GM19463 (cell line): ENCODE measurements around the gene NSF.
"Not testable (repeated sequence)": the region's sequence is repeated elsewhere in the genome, so short reads cannot be mapped to it uniquely, and the experiment has no call there.

Experiments
- ATAC-seq: cut with Tn5 transposase; IDR thresholded peaks from one replicate; pipeline ENCODE4 v1.9.1; 2021; ENCODE audit warnings: mild to moderate bottlenecking, moderate library complexity; ENCODE audit not compliant: unreplicated experiment

The NSF gene

DNA sequence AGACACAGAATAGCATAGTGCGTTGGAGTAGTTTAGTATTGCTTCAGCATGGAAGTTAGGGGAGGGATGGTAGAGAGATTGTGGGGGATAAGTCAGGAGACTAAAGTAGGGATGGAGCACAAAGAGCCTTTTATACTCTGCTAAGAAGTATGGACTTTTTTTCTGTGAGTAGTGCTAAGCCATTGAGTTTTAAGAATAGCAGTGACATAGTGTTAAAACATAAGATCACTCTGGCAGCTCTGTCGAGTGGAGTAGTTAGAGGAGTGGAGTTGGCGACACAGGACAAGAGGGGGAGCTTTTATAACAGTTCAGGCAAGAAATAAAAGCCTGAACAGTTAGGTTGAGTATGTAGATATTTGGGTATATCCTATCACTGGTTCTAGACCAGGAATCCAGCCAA is 106.1 kb downstream of the NSF start:
- ATAC-seq = not testable (repeated sequence)

DNA sequence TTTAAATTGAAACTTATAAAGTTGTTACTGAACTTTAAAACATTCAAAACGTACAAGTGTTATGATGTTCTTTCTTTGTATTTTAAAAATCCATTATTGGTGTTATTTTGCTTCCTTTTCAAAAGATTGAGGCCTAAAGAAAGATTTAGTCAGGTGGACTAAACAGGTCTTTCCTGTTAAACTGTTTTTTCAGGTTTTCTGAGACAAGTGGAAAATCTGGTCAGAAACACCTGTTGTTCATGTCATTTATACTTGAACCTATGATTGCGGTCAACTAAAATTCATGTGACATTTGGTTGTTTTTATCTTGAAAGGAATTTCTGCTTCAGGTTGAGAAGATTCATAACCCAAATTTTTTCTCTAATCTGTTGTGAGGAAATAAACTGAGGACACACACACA is 108.5 kb downstream of the NSF start:
- not testable (repeated sequence) for ATAC-seq

DNA sequence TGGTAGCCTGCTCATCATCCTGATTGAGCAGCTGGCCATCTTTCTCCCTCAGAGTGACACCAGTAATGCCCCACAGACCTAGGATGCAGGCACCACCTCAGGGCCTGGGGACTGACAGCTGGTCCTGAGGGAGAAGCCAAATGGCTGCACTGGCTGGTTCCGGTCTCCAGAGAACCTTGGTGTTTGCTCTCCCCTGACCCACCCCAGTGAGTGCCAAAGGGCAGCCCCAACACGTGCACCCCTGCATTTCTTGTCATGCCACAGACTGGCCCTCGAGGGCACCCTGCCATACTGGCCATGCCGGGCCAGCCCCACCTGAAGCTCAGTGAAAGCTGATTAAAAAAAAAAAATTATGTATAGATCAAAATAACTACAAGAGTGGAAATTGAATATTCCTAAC is 127.5 kb downstream of the NSF start:
- ATAC-seq = no peak

DNA sequence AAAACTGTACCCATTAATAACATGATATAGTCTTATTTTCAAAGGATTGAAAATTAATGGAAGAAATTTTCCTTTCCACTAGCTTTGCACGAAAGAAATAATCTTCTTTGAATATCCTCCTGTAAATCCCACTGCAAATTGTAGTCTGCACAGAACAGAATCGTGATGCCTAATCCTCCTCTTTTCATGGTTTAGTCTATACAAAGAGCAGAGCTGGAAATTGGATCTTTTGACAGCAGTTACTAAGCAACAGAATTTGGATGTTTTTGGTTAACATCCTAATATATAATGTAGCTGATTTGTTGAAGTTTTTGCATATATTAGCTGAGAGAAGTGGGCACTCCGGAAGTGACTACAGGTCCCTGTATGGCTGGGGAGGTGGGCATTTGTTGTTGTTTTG is 129.4 kb downstream of the NSF start:
- ATAC-seq = no peak

DNA sequence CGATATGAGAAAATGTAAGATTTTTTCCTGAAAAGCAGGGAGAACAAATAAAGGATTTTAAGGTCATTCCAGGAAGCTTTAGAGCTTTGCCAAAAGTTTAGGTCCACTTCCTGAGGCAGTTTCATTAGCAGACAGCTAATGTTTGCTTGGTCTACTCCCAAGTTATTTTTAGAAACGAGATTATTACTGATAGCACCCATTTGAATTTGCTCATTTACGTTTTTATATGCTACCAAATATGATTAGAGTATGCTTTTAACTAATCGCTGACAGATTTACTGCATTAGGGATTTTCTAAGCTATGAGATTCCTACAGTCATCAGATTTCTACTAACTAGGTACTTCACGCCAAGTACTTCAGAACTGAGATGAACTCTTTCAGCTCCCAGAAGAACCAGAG is 129.9 kb downstream of the NSF start:
- no peak for ATAC-seq

DNA sequence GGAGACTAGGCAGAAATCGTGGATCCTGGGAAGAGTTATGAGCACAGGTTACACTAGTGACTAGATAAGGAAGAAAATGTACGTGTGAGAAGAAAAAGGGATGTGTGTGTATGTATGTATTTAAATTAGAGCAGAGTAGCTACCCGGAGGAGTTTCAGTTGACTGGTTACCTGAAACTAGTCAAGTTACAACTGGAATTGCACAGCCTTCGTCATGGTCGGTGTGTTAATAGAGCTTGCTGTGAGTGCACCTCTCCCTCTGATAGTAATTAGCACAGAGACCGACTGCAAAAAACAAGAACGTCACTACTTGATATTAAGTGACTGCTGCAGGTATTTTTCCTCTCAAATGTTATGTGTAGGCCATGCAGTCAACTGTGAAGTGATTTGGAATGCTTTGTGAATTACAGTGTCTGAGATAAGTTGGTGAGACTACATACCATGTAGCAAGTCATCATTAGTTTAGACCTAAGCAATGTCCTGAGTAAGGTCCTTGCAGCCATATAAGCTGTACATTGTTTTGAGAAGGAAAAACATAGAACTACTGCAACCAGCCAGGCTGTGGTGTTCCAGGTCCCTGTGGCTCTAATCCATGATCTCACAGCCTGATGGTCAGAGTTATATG is 132.3 kb downstream of the NSF start:
- no peak for ATAC-seq

DNA sequence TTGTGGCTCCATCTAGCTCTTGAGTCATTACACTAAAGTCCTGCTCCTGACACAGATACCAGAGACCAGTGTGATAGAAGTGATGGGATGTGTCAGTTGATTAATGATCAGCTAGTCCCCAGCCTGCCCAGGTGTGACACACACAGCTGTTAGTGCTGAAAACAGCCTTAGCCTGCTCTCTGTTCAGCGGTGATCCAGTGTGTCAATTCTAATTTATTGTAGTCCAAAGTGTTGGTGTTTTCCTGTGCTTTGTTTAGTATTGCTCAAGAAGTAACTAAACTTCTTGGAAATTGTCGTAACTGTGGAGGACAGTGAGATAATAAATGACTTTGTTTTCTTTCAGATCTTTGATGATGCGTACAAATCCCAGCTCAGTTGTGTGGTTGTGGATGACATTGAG is 135.7 kb downstream of the NSF start:
- ATAC-seq = no peak

DNA sequence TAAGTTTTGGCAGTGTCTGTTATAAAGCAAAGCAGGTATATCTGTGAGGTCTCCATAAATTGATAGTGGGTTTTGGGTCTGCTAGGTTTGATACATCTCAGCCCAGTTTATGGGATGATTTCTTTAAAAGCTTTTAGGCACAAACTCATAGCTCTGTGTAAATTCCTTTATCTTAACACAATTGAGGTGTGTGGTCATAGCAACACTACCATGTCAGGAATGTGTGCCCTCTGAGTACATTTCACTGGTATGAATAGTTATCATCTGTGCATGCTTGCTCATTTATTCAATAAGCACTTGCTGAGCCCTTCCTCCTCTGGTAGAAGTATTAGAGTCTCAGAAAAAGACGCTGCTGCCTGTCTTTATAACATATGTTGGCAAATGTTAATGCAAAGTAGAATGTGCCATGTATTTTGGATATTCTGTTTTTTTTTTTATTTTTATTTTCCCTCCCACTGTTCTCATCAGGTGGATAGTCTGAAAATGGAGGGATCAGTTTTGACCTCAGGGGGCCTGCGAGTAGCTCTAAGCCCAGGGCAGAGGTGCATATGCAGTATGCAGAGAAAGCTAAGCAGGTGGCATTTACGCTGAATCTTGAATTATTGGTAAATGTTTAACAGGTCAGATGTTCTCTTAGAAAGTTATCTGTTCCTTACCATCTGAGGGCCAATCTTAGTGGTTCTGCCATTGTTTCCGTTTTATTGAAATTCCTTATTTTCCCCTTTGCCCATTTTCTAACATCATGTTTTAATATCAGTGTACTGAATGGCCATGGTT is 137.3 kb downstream of the NSF start:
- no peak for ATAC-seq

DNA sequence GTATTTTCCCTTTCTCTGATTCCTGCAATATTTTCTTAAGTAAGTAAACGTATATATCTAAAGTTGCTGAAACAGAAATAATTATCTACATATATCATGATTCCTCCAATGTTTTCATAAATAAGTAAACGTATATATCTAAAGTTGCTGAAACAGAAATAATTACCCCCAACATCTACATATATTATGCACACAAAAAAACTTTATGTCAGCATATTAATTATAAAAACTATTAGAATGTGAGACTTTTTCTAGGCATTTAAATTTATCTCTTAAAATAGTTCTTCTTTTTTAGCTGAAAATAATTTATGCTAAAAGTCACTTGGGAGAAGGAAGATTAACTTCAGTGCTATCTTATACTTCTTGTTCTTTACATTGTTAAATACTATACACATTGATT is 139.6 kb downstream of the NSF start:
- ATAC-seq = no peak

DNA sequence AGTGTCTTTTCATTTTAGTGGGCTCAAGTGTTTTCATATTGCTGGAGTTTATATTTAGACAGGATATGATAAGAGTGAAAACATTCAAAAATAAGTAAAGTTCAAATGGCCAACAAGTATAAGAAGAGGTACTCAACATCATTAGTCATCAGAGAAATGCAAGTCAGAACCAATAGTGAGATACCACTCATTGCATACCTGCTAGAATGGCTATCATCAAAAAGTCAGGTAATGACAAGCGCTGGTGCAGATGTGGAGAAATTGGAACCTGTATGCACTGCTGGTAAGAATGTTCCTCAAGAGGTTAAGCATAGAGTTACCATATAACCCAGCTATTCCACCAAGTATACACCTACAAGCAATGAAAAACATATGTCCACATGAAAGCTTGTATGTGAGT is 140.2 kb downstream of the NSF start:
- no peak for ATAC-seq

DNA sequence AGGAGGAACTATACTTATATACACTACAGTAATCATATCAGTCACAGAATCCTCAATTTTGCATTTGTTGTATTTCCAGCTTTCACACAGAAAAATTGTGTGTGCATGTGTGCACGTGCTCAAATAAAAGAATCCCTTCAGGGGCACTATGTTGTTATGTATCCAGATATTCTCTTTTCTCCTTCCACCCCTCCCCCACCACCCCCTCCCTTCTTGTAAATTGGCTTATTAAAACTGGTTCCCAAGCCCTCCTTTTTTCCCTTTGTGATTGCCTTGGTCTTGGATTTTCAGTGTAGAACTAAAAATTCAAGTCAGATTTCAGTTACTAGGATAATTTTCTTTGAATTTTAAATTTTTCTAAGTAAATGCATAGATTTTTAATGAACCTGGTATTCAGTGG is 141.7 kb downstream of the NSF start:
- no peak for ATAC-seq

DNA sequence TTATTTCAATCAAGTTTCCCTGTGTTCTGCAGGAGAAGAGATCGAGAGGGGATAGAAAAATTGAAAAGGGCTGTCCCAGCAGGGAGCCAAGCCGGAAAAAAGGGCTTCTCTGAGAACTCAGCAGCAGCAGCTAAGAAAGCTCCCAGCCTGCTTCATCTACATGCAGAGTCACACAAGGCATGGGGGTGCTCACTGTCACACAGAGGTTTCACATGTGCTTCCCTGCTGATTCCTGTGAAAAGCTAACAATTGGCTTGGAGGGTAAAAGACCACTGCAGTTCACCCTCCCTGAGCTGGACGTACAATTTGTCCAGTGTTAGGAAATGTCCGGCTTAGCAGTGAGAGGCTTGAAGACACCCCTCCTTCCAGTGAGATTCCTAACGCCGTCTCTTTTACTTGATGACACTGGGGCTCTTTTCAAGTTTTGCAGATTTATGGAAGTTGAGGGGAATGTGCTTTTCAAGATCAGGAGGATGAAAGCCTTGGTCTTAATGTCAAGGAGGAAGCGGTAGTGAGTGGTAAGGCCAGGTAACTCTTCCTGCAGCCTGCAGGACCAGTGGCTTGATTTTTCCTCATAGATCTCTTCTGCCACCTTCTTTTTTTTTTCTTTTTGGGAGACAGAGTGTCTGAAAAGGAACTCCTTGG is 142.4 kb downstream of the NSF start:
- no peak for ATAC-seq

DNA sequence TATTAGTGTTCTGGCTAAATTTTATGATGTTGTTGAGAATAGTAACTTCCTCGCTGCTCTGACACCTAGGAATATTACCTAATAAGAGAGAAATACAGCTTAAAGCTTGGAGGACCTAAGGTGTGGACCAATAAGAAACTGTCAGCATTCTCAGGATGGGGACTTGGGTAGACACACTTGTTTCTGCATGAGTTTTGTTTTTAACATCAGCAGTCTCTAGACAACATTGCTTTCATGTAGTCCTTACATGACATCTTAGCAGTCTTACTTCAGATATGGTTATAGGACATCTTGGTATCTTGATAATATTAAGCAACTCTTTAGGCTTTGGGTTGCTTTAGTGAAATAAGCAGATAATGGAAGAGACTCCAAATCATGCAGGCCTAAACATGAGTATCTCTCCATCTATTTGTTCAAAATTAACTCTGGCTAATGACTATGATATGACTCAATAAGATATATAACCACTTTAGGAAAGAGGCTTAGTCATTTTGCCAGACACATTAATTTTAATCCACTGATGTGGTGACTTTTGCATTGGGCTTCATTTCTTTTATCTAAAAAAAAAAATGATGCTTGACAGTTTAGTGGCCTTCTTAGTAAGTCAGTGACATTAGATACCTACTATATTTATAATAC is 143.5 kb downstream of the NSF start:
- ATAC-seq = no peak

DNA sequence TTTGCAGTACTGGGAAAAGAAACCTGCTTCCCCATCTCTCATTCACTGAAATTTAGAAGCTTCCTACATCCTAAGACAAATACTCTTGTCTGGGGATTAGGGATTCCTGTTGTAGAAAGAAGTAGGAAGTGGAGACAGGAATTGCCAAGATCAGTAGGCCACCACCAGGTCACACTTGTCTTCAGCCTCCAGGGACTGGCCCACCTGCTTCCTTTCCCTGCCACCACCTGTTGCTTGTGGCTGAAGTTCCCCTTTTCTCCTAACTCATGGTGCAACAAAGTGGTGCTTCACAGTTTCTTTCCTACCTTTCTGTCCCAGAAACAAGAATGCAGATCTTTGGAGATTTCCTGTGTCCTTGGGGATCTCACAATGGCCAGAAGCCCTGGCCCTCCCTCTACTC is 145.6 kb downstream of the NSF start:
- no peak for ATAC-seq

DNA sequence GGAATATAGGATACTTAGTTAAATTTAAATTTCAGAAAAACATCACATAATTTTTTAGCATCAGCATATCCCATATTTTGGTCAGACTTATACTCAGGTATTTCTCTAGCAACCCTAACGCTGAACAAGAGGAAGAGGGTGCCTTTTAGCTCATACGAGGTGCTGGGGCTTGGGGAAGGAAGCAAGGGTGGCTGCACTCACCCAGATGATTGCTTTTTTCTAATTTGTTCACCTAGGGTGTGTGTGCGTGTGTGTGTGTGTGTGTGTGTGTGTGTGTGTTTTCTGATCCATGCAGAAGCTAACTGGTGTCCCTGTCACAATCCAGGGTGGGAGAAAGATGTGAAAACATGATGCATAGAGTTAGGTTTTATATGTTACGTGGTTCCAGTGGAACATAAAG is 146.9 kb downstream of the NSF start:
- ATAC-seq = no peak

DNA sequence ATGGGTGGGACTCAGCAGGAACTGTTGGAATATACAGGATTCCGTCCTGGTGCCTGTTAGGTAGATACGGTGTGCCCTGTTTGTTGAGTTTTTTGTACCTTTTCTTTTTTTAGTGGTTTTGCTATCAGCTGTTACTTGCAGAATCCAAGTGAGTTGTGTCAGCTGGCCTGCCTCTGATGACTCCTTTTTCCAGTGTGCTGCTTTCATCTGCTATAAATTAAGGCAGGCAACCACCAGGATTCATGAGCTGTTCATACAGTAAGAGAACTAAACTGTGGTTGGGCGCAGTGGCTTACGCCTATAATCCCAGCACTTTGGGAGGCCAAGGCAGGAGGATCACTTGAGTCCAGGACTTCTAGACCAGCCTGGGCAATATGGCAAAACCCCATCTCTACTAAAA is 148.1 kb downstream of the NSF start:
- ATAC-seq = no peak

DNA sequence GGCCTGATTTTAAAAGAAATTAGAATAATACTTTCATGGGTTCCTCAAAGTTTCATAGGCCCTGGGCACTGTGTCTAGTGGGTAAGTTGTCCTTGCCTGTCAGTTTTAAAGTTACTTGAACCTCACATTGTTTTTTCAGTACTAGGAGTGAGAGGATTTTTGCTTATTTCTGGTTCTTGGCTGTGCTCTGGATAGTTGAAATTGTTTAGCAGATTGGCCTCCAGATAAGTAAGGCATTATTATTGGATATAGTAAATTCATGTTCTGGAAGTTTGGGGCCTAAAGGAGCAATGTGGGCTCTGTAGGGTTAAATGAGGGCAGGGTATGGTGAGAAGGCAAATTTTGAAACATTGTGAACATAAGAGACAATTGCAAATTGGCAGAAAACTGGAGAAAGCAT is 149.5 kb downstream of the NSF start:
- no peak for ATAC-seq

DNA sequence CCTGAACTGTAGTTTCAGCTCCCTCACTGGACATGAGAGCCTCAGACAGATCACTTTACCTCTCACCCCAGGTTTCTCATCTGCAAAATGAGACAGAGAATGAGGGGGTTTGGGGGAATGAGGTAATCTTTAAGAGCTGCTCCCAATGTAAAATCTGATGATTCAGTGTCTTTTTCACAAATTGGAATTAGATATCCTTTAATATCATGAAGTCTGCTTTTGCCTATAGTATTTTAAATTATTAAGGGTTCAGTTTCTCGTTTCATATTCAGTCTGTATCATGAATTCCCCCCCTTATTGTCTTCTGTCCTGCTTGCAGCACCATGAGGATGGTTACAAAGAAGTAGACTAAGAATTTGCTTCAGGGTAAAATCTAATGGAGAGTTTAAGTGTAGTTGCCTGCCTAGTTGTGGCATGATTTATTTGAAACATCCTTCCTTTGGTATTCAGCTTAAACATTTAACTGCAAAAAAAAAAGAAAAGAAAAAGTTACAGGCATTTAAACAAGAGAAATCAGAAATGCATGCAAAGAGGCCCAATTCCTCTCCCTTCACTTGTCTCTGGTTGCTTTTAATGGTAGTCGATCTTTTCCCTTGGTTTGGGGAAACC is 150.8 kb downstream of the NSF start:
- no peak for ATAC-seq

DNA sequence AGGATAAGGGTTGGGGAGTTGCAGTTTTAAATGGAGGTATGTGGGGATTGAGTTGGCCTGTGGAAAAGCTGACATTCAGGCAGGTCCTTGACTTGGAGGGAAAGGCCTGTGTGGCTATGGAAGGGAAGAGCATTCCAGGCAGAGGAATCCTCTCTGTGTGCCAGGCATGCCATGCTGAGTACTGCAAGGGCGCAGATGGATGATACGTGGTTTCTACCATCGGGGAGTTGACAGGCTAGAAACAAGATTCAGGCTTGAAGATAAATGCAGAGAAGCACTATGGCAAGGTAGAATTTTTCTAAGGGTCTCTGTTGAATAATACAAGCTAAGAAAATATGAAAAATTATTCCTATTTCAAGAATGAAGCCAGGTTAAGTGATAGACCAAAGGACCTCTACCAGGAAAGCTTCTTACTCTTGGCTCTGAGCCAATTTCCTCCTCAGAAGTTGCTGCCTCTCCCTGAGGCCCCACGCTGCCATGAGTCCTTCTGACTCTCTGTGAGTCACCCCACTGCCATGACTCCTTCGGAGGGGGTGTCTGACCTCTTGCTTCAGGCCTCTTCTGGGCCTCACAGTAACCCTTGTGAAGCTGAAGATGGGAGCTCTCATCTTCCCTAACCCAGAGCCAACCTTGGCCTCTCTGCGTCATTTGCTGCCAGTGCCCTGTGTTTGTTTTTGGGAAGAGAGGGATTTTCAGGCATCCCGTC is 152.2 kb downstream of the NSF start:
- ATAC-seq = no peak

DNA sequence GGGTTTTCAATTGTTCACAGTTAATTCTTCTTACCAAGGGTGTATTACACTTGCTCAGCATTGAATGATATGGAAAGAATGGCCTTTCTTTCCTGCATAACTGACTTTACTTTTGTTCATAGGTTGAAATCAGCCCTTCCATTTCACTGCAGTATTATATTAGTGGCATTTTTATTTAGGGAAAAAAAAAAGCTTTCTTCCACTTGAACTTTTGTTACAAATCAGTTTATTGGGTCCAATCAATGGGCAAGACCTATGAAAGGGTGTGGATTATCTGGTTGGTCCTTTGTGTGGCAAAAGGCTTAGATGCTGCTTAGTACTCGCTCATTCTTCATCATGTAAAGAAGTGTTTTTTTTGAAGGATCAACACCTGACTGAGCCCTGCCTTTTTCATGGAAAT is 154.0 kb downstream of the NSF start:
- ATAC-seq = no peak

DNA sequence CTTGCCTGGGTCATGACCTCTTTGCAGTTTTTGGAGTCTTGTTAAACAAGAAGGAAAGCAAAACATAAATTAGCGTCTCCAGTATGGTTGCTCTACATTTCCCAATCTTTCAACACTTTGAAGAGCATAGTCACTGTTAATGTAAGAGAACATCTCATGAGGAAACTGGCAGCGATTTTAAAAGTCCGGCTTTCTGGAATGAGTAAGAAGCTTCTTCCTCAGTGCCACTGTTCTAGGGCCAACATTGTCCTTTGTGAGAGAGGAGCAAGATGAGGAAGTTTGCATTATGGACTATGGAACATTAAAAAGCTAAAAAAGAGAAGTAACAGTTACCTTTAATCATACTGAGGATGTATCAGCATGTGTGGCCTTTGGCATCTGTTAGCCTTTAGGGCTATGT is 154.9 kb downstream of the NSF start:
- no peak for ATAC-seq
